CD4-positive, alpha-beta T cell treated with Interleukin-15 for 1 hour (primary cell): ENCODE measurements around the gene STK11.
"Not testable (repeated sequence)": the region's sequence is repeated elsewhere in the genome, so short reads cannot be mapped to it uniquely, and the experiment has no call there.

ENCODE experiments used
- DNase-seq: peaks from one replicate; pipeline ENCODE4 v3.0.0-alpha.2; 2020

Gene STK11

DNA sequence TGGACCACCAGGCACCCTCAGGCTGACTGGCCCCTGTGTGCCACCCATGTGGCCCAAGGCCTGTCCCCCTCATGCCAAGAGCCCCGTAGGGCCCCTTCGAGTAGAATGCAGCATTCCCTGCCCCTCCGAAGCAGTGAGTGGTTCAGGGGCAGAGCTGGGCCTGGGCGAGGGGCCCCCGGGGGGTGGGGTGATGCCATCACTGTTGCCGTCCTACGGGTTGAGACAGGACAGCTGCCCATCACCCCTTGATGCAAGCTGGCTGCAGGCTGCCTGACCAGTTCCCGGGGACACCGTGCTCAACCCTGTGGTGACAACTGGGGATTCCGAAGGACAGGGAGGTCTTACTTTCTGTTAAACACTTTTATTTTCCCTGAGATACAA, 36.2 kb upstream of the STK11 start:
- no peak for DNase-seq

GRCh38 chr19:1169921-1170885, 35.4 kb upstream of the STK11 start:
- no peak for DNase-seq

GRCh38 chr19:1170938-1171754, 34.4 kb upstream of the STK11 start:
- no peak for DNase-seq

DNA sequence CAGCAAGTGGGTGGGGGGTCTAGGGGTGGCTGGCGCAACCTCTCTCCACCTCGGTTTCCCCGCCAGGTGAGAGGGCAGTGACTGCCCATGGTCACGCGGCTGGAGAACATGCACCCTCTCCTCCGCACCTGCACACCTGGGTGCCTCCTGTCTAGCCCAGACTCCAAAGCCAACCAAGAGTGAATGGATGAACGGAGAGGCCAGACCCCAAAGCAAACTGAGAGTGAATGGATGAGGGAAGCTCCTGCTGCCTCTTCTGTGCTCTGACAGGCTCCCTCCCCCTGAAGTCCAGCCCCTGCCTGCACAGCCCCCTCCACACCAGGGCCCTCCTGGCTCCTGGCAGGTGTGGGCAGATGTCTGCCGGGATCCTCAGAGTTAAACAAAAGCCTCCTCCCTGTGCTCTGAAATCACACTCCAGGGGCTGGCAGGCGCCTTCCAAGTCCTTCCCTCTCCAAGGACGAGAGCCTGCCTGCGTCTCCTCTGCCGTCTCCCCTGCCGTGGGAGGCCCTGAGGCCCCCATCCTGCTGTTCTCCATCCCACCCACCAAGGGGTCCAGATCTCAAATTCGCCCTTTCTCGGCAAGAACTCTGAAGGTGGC, 33.7 kb upstream of the STK11 start:
- no peak for DNase-seq

DNA sequence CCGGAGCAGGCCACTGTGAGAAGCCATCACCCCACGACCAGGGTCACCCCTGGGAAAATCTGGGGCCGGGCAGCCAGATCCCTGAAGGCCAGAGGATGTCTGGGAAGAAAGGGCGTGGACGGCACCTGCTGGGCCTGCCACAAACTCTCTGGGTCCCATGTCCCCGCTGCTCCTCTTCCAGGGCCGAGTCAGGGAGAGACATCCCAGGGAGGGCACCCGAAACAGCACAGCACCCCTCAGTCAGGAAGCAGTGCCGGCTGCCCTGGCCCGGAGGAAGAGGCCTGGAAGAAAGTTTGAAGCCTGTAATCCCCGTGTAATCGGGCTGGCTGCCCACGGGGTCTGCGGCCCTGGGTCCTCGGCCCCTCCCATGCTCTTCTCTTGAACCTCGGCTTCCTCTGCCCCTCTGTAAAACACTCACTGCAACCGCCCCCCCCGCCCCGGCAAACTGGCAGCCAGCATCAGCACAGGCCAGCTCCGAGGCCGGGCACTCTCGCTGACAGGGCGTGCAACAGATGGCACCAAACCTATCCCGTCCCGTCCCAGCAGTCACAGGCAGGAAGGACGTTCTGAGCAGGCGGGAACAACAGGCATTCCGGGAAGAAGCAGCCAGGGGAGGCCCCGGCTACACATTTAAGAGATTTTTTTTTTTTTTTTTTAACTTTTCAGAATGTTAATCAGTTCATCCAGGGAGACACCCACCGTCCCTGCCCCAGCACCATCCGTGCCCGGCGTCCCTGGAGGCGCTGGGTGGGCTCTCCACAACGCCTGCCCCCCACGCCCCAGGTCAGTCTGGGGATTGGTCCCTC, 33.0 kb upstream of the STK11 start:
- DNase-seq, result no peak

- DNase-seq, result no peak
These were observed 32.3 kb upstream of the STK11 start for GRCh38 chr19:1173159-1173844.

DNA sequence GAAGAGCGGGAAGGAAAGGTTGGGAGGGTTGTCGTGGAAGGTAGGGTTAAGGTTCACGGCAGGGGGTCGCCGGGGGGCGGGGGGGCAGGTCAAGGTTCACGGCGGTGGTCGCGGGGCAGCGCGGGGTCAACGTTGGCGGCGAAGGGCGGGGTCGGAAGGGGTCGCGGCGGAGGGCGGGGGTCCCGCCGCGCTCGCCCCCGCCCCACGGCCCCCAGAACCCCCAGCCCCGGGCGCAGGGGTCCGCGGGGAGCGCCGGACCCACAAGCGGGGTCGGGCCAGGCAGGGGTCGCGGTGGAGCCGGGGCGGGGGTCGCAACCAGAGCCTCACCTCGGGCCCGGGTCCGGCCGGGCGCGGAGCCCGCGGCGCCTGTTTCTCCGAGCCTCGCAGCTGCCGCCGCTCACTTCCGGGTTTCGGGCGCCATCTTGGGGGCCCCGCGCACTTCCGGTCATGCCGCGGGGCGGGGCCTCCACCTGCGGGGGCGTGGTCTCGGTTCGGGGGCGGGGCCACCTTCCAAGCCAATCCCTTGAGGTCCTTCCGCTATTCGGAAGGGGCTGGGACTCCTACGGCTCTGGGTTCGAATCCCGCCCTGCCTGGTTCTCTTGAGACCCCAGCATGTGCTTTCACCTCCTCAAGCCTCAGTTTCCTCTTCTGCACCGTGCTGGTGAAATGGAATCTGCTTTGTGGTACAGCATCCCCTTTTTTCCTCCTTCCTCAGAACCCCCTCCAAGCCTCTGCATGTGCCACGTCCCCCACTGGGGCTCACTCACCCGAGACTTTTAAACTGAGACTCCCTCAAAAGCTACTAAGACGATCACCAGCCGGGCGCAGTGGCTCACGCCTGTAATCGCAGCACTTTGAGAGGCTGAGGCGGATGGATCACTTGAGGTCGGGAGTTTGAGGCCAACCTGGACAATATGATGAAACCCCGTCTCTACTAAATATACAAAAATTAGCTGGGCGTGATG, 31.5 kb upstream of the STK11 start, which contains the start of gene SBNO2:
TSS of gene SBNO2 (minus strand) at position 424 of the 965 bp plus-strand sequence. CDS start 19,992 bp downstream, outside the sequence.
- DNase-seq, result peak; percentile 92

DNA sequence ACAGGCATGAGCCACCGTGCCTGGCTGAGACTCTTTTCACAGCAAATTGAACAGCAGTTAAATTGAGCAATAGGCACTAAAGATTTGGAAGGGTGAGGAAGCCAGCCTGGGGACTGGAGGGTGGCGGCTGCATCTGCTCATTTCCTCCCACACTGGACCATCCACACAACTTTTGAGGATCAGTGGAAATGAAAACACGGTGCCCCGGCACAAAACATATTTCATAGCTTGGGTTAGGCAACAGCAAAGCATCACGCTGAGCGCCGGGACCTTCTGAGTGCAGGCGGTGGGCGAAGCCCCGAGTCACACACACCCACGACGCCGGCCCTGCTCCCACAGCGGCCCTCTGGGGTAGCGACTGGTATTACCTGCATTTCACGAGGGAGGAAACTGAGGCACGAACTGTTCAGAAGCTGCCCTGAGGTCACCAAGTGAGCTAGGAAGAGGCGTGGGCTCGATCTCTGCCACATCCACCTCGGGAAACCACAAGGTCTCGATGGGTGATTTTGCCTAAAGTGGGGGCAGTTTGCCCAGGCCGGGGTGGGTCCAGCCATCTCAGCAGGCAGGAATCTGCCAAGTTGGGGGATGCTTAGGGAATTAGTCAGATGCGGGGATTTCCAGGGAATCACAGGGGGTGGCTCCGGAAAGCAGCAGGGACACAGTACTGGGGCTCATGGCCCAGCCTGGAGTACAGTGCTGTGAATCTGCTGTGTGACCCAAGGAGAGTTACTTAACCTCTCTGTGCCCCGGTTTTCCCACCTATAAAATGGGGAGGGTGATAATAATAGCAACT, 28.1 kb upstream of the STK11 start:
- no peak for DNase-seq

DNA sequence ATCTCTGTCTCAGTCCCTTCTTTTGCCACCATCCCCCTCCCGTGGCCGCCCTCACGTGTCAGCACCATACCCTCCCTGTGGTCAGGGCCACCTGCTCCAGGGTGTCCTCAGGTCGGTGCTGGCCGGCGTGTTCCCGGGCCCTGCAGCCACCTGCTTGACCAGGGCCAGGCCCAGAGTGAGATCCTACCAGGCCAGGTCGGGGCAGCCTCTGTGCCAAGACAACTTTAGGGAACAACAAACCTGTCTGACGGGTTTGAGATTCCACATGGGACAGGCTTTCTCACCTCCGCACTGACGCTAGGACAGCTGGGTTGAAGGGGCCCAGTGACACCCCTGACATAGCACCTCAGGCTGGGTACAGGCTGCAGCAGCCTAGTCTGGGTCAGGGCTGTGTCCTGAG, 24.0 kb upstream of the STK11 start:
- no peak for DNase-seq

DNA sequence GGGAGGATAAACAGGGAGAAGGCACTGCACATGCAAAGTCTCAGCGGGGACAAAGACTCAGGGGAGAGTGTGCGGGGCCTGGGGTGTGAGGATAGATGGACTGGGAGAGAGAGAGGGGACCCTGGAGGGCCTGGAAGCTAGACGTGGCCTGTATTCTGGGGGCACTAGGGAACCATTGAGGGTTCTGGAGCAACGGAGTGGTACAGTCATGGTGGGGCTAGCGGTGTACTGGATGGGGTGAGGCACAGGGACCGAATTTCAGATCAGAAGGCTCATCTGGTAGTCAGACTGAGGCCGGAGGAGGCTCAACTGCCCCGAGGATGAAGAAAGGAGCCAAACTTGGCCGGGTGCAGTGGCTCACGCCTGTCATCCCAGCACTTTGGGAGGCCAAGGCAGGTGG, 23.5 kb upstream of the STK11 start:
- no peak for DNase-seq

DNA sequence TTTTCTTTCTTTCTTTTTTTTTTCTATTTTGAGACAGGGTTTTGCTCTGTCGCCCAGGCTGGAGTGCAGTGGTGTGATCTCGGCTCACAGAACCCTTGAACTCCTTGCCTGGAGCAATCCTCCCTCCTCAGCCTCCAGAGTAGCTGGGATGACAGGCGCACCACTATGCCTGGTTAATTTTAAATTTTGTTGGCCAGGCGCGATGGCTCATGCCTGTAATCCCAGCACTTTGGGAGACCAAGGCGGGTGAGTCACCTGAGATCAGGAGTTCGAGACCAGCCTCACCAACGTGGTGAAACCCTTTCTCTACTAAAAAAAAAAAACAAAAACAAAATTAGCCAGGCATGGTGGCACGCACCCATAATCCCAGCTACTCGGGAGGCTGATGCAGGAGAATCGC, 22.9 kb upstream of the STK11 start:
- no peak for DNase-seq

- DNase-seq, result no peak
These were observed 21.9 kb upstream of the STK11 start for GRCh38 chr19:1183543-1184172.

GRCh38 chr19:1189419-1189818, 16.2 kb upstream of the STK11 start:
- peak; percentile 39 for DNase-seq

DNA sequence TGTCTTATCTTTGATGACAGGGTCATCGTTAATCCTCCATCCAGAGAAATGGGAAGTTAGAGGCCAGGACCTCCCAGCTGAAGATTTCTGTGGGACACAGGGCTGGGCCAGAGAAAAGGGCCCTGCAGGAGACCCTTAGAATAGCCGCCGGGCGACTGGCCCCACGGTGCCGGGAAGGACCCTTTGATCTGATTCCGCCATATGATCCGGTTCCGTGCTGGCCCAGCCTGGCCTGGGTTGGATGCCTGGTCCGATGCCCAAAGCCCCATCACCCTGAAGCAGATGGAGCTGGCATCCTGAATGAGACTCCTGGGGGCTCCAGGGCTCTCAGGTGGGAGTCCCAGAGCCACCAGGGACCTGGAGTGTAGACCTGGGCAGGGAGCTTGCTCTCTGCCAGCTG, 6.0 kb upstream of the STK11 start:
- no peak for DNase-seq

- DNase-seq, result not testable (repeated sequence)
These were observed 5.0 kb upstream of the STK11 start for GRCh38 chr19:1200614-1201013.

- no peak for DNase-seq
These were observed 729 bp downstream of the STK11 start for GRCh38 chr19:1206150-1206863.

DNA sequence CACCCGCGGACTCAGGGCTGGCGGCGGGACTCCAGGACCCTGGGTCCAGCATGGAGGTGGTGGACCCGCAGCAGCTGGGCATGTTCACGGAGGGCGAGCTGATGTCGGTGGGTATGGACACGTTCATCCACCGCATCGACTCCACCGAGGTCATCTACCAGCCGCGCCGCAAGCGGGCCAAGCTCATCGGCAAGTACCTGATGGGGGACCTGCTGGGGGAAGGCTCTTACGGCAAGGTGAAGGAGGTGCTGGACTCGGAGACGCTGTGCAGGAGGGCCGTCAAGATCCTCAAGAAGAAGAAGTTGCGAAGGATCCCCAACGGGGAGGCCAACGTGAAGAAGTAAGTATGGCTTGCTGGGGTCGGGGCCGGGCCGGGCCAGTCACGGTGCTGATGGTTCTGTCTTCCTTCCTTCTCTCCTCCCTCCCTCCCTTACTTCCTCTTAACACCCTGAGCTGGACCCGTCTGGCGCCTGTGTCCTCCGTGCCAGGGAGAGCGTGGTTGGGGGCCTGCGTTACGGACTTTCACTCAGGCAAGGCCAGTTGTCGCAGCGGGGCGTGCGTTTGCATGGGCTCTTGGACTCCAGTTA, 1.4 kb downstream of the STK11 start:
- DNase-seq, result peak; percentile 48

DNA sequence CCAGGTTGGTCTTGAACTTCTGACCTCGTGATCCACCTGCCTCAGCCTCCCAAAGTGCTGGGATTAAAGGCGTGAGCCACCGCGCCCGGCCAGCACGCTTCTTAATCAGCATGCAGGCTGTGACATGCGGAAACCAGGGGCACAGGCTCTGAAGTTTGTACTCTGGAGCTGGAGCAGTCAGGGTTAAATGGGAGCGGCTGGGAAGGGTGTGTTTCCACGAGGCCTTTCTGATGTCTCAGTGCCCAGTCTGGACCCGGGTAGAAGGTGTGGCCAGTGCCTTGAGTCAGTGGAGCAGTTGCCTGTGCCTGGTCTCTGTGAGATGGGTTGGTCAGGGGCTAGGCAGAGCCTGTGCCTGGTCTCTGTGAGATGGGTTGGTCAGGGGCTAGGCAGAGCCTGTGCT, 3.3 kb downstream of the STK11 start:
- not testable (repeated sequence) for DNase-seq
